ENCODE data around the gene AKNA.

The AKNA gene

GRCh38 chr9:114308361-114308950 is 79.3 kb downstream of the AKNA start:
- TF ChIP-seq REST (IDR thresholded peaks at IDR 0.05; ENCODE audit: insufficient read depth in 1 of 2, low read depth in 2 of 2, low read length in 2 of 2) (no peak), FOXP2 (optimal IDR thresholded peaks at IDR 0.05; ENCODE audit: borderline replicate concordance, extremely low read depth, extremely low read length, insufficient read depth) (no peak)

- TF ChIP-seq TAF1 (IDR thresholded peaks at IDR 0.05; ENCODE audit: borderline replicate concordance, insufficient read depth, low read length) (no peak), REST (IDR thresholded peaks at IDR 0.05; ENCODE audit: insufficient read depth in 1 of 2, low read depth in 2 of 2, low read length in 2 of 2) (no peak), FOXP2 (optimal IDR thresholded peaks at IDR 0.05; ENCODE audit: borderline replicate concordance, extremely low read depth, extremely low read length, insufficient read depth) (no peak), POLR2AphosphoS5 (IDR thresholded peaks at IDR 0.05; ENCODE audit: low read depth, low read length) (no peak), SIN3A (IDR thresholded peaks at IDR 0.05; ENCODE audit: borderline replicate concordance, insufficient read depth, low read length) (no peak)
Measured at GRCh38 chr9:114307899-114308267, 79.9 kb downstream of the AKNA start.

DNA sequence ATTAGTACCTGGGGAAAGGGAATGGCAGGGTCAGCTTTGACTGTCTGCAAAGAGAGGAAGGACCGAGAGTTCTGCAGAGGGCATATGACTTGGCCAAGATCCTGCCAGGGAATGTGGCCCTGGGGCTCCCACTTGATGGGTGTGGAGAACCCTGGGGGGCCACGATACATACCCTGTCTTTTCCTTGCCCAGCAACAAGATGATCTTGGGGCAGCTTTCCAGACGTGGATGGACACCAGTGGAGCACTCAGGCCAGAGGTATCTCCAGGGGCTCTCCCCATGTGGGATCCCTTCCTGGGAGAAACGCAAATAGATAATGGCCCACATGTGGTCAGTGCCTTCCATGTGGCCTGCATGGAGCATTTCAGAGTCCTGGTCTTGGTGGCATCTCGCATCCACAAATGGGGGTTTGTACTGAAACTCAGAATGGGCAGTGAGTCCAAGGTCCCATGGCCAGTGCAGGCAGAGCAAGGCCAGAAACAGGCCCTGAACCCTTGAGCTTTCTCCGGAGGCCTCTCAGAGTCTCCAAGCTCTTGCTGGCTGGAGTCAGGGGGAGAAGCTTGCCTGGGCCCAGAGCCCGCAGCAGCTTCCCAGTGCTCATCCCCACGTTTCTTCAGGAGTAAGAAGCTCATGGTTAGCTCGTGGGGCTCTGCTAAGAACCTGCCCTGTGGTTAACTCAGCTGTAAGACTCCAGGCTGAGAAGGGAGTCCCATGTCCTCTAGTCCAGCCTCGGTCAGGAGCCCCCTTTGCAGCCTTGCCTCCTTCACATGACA is 83.2 kb downstream of the AKNA start:
- TF ChIP-seq TAF1 (IDR thresholded peaks at IDR 0.05; ENCODE audit: borderline replicate concordance, insufficient read depth, low read length) (no peak), FOXP2 (optimal IDR thresholded peaks at IDR 0.05; ENCODE audit: borderline replicate concordance, extremely low read depth, extremely low read length, insufficient read depth) (no peak), SIN3A (IDR thresholded peaks at IDR 0.05; ENCODE audit: borderline replicate concordance, insufficient read depth, low read length) (no peak), REST (IDR thresholded peaks at IDR 0.05; ENCODE audit: insufficient read depth in 1 of 2, low read depth in 2 of 2, low read length in 2 of 2) (no peak), POLR2AphosphoS5 (IDR thresholded peaks at IDR 0.05; ENCODE audit: low read depth, low read length) (no peak)

DNA sequence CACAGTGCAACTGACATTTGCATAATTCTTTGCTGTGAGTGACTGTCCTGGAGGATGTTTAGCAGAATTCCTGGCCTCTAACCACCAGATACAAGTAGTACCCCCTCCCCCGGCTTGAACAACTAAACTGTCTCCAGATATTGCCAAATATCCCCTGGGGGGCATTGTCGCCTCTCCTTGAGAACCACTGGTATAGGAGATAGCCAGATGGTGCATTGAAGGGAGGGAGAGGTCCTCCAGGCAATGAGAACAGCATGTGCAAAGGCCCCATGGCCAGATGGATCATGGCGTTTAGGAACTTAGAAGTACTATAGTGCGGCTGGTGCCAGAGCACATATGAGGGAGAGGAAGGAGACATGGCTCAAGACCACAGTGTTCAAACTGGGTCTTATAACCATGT is 83.8 kb downstream of the AKNA start:
- TF ChIP-seq POLR2AphosphoS5 (IDR thresholded peaks at IDR 0.05; ENCODE audit: low read depth, low read length) (no peak), TAF1 (IDR thresholded peaks at IDR 0.05; ENCODE audit: borderline replicate concordance, insufficient read depth, low read length) (no peak), SIN3A (IDR thresholded peaks at IDR 0.05; ENCODE audit: borderline replicate concordance, insufficient read depth, low read length) (no peak), REST (IDR thresholded peaks at IDR 0.05; ENCODE audit: insufficient read depth in 1 of 2, low read depth in 2 of 2, low read length in 2 of 2) (no peak), FOXP2 (optimal IDR thresholded peaks at IDR 0.05; ENCODE audit: borderline replicate concordance, extremely low read depth, extremely low read length, insufficient read depth) (no peak)

Data from PFSK-1 (cell line).